ENCODE results near the gene ACOT8. TPM values are rescaled to one million over a fixed set of nuclear protein-coding genes. Genes with fewer than 3 reads are reported as not detected.

Gene ACOT8
- total and polyA plus RNA-seq, 9 of the 15 experiments (the other 6 are each of a cell fraction or from before 2014, with no cell fraction given) = 8.2 to 46.7 (median 20.7) TPM

GRCh38 chr20:45880988-45881788 lies 24.0 kb upstream of the ACOT8 start, which contains the start of gene ZSWIM1 (continued):
- TF ChIP-seq TSHZ1 (CRISPR knock-in tag; IDR thresholded peaks at IDR 0.05) (no peak), TRIM25 (IDR thresholded peaks at IDR 0.05; ENCODE audit: borderline replicate concordance) (no peak), ZNF134 (CRISPR knock-in tag; conservative IDR thresholded peaks at IDR 0.05) (no peak), STAT5B (CRISPR knock-in tag; IDR thresholded peaks at IDR 0.05) (no peak), ZNF311 (CRISPR knock-in tag; IDR thresholded peaks at IDR 0.05) (peak; percentile 40; the same call in 1 of the 2 replicates), ETV5 (CRISPR knock-in tag; IDR thresholded peaks at IDR 0.05; ENCODE audit: low read depth) (peak; percentile 62; the same call in 1 of the 2 replicates), MTA1 (IDR thresholded peaks at IDR 0.05; ENCODE audit: borderline replicate concordance) (0 out of 2 replicates have a peak, but pooled peaks have one; percentile 38), BCLAF1 (IDR thresholded peaks at IDR 0.05; ENCODE audit: borderline replicate concordance in 1 of 2, control insufficient read depth in 1 of 2, low read depth in 2 of 2, low read length in 1 of 2) (no peak), CHD2 (IDR thresholded peaks at IDR 0.05; ENCODE audit: low read depth, low read length) (peak; percentile 91), DACH1 (IDR thresholded peaks at IDR 0.05; ENCODE audit: partially characterized antibody) (no peak), MCM2 (IDR thresholded peaks at IDR 0.05; ENCODE audit: low read depth) (no peak), POLR2A (conservative IDR thresholded peaks at IDR 0.05) (peak; percentile 97), FUS (optimal IDR thresholded peaks at IDR 0.05; ENCODE audit: low read depth, low read length) (no peak), KDM5B (IDR thresholded peaks at IDR 0.05; ENCODE audit: insufficient replicate concordance, low read depth, low read length) (peak; percentile 93), DMBX1 (CRISPR knock-in tag; IDR thresholded peaks at IDR 0.05; ENCODE audit: borderline replicate concordance) (no peak)
- TF ChIP-seq, protein P1, sequence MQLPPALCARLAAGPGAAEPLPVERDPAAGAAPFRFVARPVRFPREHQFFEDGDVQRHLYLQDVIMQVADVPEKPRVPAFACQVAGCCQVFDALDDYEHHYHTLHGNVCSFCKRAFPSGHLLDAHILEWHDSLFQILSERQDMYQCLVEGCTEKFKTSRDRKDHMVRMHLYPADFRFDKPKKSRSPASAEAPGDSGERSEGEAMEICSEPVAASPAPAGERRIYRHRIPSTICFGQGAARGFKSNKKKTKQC (CRISPR knock-in tag; IDR thresholded peaks at IDR 0.05) = no peak
- TF ChIP-seq, protein P2, sequence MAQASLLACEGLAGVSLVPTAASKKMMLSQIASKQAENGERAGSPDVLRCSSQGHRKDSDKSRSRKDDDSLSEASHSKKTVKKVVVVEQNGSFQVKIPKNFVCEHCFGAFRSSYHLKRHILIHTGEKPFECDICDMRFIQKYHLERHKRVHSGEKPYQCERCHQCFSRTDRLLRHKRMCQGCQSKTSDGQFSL (CRISPR knock-in tag; IDR thresholded peaks at IDR 0.05) = no peak
- TF ChIP-seq, protein P2 (tag; IDR thresholded peaks at IDR 0.05) = no peak

Data from K562 (cell line).